ENCODE results near the gene KAZN.

GRCh38 chr1:14570514-14570913 is 28.0 kb upstream of the KAZN start:
- TF ChIP-seq EZH2 (IDR thresholded peaks at IDR 0.05; ENCODE audit: borderline replicate concordance, insufficient read depth, low read length, poor library complexity, severe bottlenecking) (no peak), SMC3 (conservative IDR thresholded peaks at IDR 0.05; ENCODE audit: poor library complexity) (no peak), CTCF (IDR thresholded peaks at IDR 0.05; ENCODE audit: poor library complexity, severe bottlenecking) (no peak), RAD21 (conservative IDR thresholded peaks at IDR 0.05) (no peak), EP300 (conservative IDR thresholded peaks at IDR 0.05; ENCODE audit: poor library complexity, severe bottlenecking) (no peak), POLR2AphosphoS5 (IDR thresholded peaks at IDR 0.05) (no peak), REST (IDR thresholded peaks at IDR 0.05; ENCODE audit: borderline replicate concordance) (no peak), TAF1 (IDR thresholded peaks at IDR 0.05; ENCODE audit: low read depth) (no peak), MXI1 (conservative IDR thresholded peaks at IDR 0.05; ENCODE audit: poor library complexity, severe bottlenecking) (no peak)
